Measurements from ENCODE around the gene APOL2.
"Not testable (repeated sequence)": the region's sequence is repeated elsewhere in the genome, so short reads cannot be mapped to it uniquely, and the experiment has no call there.

APOL2 gene

GRCh38 chr22:36239401-36240171 is at the start of gene APOL2:
Gene APOL2 (minus strand): TSS chr22:36239527. CDS start chr22:36233162, 6,365 bp downstream.
- DNase-seq (ENCODE audit: low spot score), result peak; percentile 84

DNA sequence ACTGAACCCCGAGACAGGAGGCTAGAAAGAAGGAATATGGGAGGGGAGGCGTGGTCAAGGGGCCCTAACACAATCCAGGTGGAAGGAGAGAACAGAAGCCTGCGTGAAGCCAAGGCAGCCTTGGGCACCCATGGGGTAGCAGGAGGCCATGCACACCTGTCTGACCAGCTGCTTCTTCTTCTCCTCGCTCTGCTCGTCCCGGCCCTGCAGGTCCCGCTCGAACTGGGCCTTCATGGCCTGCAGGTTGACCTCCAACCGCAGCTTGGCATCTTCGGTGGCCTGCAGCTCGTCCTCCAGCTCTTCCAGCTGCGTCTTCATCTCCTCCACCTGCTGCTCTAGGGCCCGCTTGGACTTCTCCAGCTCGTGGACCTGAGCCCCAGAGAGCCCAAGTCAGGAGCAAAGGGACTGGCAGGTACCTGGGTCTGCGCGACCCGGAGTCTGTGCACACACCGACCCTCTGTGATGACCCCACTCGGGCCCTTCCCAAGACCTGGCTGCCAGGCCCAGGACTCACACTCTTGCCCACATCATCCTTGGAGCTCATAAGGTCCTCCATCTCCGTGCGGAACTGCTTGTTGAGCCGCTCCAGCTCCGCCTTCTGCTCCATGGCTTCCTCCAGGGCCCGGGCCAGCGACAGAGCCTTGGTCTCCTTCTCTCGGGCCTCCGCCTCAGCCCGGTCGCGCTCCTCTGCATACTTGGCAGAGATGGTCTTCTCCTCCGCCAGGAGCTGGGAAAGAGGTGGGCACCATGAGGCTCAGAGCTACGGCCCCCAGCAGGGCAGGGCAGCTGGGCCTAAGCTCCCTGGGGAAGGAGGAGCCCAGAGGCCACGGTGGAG is 49.5 kb upstream of the APOL2 start:
- no peak for DNase-seq (ENCODE audit: low spot score)

GRCh38 chr22:36287881-36288515 is 48.7 kb upstream of the APOL2 start:
- no peak for DNase-seq (ENCODE audit: low spot score)

DNA sequence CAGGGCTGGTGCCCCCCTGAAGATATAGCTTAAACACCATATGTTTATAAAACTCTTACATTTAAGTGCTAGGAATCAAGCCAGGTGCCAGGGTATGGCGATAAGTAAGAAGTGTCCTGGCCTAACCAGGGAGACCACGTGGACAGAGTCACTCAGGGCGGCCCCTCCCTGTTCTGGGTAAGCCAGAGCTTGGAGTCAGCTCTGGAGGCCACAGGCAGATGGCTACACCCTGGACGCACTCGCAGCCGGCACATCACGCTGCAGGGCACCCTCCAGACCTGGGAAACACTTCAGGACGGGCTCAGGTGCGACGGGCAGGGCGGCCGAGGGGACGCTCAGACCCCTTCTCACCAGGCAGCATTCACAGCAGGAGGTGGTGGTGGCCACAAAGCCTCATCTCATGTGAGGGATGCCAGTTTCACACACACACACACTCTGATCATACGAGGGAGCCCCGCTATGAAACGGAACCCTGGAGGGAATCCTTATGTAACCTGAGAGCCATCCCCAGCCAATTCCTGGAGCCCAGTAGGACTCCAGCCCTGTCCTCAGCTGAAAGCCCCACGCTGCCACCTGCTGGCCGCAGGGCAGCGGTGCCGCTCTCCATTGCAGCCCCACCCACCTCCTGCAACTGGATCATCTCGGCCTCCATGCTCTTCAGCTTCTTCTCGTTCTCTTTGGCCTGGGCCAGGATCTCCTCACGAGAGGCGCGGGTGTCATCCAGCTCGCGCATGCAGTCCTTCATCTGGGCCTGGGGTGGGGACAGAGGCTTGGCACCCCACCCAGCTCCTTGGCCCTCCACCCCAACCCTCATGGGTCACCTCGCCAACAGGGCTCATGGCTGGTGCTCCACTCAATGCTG is 47.0 kb upstream of the APOL2 start:
- peak; percentile 90 for DNase-seq (ENCODE audit: low spot score)

- no peak for DNase-seq (ENCODE audit: low spot score)
These were observed 46.2 kb upstream of the APOL2 start for GRCh38 chr22:36285545-36285944.

DNA sequence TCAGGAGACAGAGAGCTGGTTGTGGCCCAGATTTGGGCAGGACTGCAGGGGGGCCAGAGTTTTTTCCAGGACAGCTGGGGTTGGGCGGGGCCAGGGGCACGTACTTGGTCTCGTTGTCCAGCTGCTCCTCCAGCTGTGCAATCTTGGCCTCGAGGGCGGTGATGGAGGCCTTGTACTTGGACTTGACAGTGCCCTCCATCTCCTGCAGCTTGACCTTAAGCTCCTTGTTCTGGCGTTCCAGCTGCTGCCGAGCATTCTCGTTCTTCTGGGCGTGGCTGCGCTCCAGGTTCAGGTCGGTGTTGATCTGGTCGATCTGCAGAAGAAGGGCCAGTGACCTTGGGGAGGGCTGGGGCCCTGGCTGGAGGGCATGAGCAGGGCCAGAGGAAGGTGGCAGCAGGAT is 45.7 kb upstream of the APOL2 start:
- DNase-seq (ENCODE audit: low spot score), result no peak

GRCh38 chr22:36284171-36284571 is 44.8 kb upstream of the APOL2 start:
- no peak for DNase-seq (ENCODE audit: low spot score)

- no peak for DNase-seq (ENCODE audit: low spot score)
These were observed 43.1 kb upstream of the APOL2 start for GRCh38 chr22:36282328-36282831.

GRCh38 chr22:36281781-36282327 is 42.5 kb upstream of the APOL2 start:
- DNase-seq (ENCODE audit: low spot score), result no peak

- DNase-seq (ENCODE audit: low spot score), result no peak
These were observed 41.1 kb upstream of the APOL2 start for GRCh38 chr22:36280379-36280778.

DNA sequence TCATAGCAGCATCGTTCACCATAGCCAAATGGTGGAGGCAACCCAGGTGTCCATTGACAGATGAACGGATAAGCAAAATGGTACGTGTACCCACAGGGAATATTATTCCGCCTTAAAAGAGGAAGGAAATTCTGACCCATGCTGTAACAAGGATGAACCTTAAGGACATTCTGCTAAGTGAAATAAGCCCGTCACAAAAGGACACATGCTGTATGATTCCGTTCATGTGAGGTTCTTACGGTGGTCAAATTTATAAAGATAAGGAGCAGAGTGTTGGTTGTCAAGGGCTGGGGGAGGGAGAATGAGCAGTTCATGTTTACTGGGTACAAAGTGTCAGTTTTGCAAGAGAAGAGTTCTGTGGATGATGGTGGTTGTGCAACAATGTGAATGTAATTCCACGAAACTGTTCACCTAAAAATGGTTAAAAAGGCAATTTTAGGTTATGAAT is 39.9 kb upstream of the APOL2 start:
- no peak for DNase-seq (ENCODE audit: low spot score)

DNA sequence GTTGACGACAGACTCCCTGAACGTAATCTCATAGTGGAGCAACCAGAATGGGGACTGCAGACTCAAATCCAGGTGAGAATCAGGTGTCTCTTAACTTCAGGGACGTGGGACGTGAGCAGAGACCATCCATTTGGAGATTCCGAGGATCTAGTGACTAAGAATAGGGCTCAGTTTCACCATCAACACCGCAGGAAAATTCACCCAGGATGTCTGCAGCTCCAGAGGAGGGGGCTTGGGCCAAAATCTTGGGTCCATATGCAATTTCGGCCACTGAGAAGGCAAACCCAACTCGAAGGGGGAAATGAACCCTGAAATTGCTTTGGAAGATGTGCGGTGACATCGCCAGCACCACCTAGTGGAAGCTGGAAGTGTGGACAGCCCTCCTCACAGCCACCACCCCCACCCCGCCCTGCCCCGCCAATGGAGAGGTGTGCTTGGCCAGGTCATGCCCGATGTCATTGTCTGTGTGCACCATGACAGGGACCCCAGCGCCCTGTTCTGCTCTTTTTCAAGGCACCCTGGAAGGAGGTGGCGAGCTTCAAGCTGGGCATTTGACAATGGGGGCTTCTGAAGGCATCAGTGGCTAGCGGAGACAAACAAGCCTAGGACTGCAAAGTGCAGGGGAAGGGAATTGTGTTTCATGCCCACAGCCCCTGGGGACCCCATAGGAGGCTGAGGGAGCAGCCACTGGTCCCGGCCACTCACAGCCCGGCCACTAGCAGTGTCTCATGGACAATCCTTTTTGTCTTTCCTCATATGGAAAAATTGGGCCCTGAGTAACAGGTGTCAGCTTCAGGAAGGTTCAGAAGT is 38.4 kb upstream of the APOL2 start:
- DNase-seq (ENCODE audit: low spot score), result peak; percentile 80

DNA sequence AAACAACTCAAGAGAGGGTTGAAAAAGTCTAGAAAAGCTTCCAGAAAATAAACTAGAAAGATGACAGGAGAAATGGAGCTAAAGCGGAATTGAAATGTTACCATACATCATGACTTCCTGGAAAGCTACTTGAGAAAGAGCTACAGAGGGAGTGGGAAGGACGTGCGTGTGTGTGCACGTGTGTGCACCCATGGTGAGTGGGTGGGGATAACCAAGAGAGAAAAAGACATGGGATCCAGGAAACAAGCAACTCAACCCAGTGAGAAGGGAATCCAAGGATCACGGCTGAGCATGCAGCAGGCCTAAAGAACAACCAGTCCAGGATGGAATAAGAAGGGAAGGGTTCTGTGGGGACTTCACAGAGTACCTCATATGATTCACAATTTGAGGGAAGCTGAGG is 35.2 kb upstream of the APOL2 start:
- DNase-seq (ENCODE audit: low spot score), result no peak

- DNase-seq (ENCODE audit: low spot score), result not testable (repeated sequence)
These were observed 32.6 kb upstream of the APOL2 start for GRCh38 chr22:36271951-36272350.

- not testable (repeated sequence) for DNase-seq (ENCODE audit: low spot score)
These were observed 31.9 kb upstream of the APOL2 start for GRCh38 chr22:36271231-36271630.

- no peak for DNase-seq (ENCODE audit: low spot score)
These were observed 28.7 kb upstream of the APOL2 start for GRCh38 chr22:36267896-36268485.

- DNase-seq (ENCODE audit: low spot score), result no peak
These were observed 27.7 kb upstream of the APOL2 start for GRCh38 chr22:36267058-36267457.

DNA sequence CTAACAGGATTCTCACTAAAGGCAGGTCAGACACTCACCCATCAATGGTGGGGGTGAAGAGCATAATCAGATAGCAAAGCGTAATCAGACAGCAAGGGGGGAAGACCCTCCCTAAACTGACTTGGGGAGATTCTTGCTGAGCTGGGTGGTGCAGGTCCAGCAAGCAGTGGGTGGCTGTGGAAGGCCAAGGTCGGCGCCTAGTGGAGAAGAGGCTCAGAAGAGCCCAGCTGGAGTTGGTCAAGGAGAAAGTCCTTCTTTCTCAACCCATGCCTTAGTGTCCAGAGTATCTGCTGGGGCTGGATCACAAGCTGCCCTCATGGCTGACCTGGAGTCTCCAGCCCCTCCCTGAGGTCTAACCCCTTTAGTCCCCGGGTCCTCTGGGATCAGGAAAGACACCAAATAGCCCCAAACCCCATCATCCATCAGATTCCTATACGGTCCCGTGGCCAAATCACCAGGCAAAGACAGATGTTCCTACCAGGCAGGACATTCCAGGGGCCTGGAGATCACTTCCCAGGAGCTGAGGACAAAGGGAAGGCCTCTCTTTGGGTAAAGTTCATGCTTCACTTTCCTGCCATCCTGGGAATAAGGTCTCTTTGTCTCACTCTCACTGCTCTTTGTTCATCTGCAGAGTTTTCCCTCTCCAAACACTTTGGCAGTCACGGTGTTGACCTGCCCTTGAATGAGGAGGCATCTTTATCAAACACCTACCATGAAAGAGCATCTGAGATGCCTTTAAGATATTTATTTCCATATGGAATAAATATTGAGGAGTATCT is 24.7 kb upstream of the APOL2 start:
- not testable (repeated sequence) for DNase-seq (ENCODE audit: low spot score)

DNA sequence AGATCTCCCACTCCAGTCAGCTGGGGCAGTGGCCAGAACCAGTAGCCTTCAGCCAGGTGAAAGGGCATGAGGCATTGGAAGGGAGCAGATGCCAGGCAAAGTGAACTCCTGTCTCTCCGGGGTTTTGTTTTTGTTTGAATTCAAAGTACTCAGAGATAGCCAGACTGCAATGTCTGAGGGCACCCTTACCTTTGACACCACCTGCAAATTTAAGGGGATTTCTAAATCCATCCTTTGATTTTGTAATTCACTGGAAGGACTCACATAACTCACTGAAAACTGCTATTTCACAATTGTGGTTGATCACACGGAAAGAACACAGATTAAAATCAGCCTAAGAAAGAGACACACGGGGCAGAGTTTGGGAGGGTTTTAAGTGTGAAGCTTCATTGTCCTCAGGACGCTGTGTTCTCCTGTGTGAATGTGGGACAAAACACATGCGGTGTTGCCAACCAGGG is 23.9 kb upstream of the APOL2 start:
- not testable (repeated sequence) for DNase-seq (ENCODE audit: low spot score)

All from ecto neural progenitor cell (in vitro differentiated cells).